HepG2 (cell line): ENCODE measurements around the gene DOHH. TPM values are rescaled to one million over a fixed set of nuclear protein-coding genes. Genes with fewer than 3 reads are reported as not detected.
A peak's percentile ranks its signal among the peaks of the same experiment; 100 is the strongest.

Source experiments
- ATAC-seq: fragments of 200-7000 bp; cut with Tn5 transposase; 3 replicates; pipeline ENCODE4 v1.9.1; 2020; ENCODE audit warnings: mild to moderate bottlenecking, moderate library complexity
- BruUV-seq: library from RNA; stranded (reverse); fragments of 400-500 nt; replicated peaks from 2 replicates; lab custom pipeline; 2021; lab: Mats Ljungman, UMichigan
- CTCF ChIA-PET: fragments of 300-600 bp; formaldehyde crosslinking; extraction: SDS; loops from one replicate; lab custom pipeline; 2021; ENCODE audit warnings: low total read pairs, inconsistent platforms, low intra/inter-chr PET ratio; lab: Yijun Ruan, JAX
- POLR2A ChIA-PET: fragments of 350-600 bp; sonication (Branson Sonifier 250); formaldehyde crosslinking; loops from one replicate; lab custom pipeline; 2020; ENCODE audit warnings: antibody characterized with exemption, inconsistent platforms; lab: Yijun Ruan, JAX
- DNase-seq: peaks from one replicate; pipeline ENCODE4 v3.0.0-alpha.2; 2015; ENCODE audit warnings: low spot score
- FAIRE-seq: peaks from 3 replicates; lab custom pipeline; 2011; peaks lifted over from hg19 to GRCh38; lab: Jason Lieb, UNC
- H2AFZ ChIP-seq: one replicate; pipeline ENCODE4 v1.6.1; 2011; ENCODE audit warnings: low read length, inconsistent platforms
- H3K27ac ChIP-seq: fragments of 300-600 bp; 3 replicates; pipeline ENCODE4 v1.8.0; 2011; ENCODE audit warnings: mixed run types, mild to moderate bottlenecking, mixed read lengths, low read length, inconsistent platforms; ENCODE audit not compliant: insufficient read depth; ENCODE audit errors: extremely low read length
- H3K27me3 ChIP-seq, 2 experiments: fragments of 200-600 bp in 1 of 2; 2 replicates in 1 of 2; 3 replicates in 1 of 2; pipeline versions ENCODE4 v1.6.0 to v1.8.0; 2011; ENCODE audit warnings: low read length in 2 of 2, mild to moderate bottlenecking in 2 of 2, moderate library complexity in 2 of 2, inconsistent platforms in 1 of 2; ENCODE audit not compliant: insufficient read depth in 2 of 2, control insufficient read depth in 1 of 2
- H3K36me3 ChIP-seq, 2 experiments: fragments of 200-600 bp in 1 of 2; replicated peaks in 1 of 2; 2 replicates in 1 of 2; 3 replicates in 1 of 2; pipeline versions ENCODE4 v1.5.1 to v1.8.0; 2011; ENCODE audit warnings: low read length in 2 of 2, inconsistent platforms in 1 of 2; ENCODE audit not compliant: insufficient read depth in 2 of 2, control insufficient read depth in 1 of 2
- H3K4me1 ChIP-seq: 2 replicates; pipeline ENCODE4 v1.5.1; 2012; ENCODE audit warnings: low read length, inconsistent platforms; ENCODE audit not compliant: insufficient read depth
- H3K4me2 ChIP-seq: 2 replicates; pipeline ENCODE4 v1.6.0; 2011; ENCODE audit warnings: low read depth, low read length, inconsistent platforms
- H3K4me3 ChIP-seq, 3 experiments: fragments of 200-600 bp in 1 of 3; sonication (generic), shearing (Covaris generic) in 1 of 3; replicated peaks in 1 of 3; 2 replicates each; pipeline ENCODE4 v1.5.1; 2011 to 2016; ENCODE audit warnings: low read length in 3 of 3, inconsistent platforms in 2 of 3, low read depth in 2 of 3, mild to moderate bottlenecking in 2 of 3, control low read depth in 1 of 3, mixed read lengths in 1 of 3; ENCODE audit not compliant: insufficient read depth in 1 of 3
- H3K79me2 ChIP-seq: one replicate; pipeline ENCODE4 v1.6.1; 2011; ENCODE audit warnings: low read length, inconsistent platforms; ENCODE audit not compliant: insufficient read depth
- H3K9ac ChIP-seq: 2 replicates; pipeline ENCODE4 v1.6.0; 2011; ENCODE audit warnings: mild to moderate bottlenecking, low read depth, low read length, inconsistent platforms; ENCODE audit not compliant: insufficient read depth
- H3K9me3 ChIP-seq: 2 replicates; pipeline ENCODE4 v1.5.1; 2012; ENCODE audit warnings: mild to moderate bottlenecking, low read length
- H4K20me1 ChIP-seq: 2 replicates; pipeline ENCODE4 v1.6.0; 2011; ENCODE audit warnings: inconsistent platforms, mild to moderate bottlenecking, low read length, moderate library complexity; ENCODE audit not compliant: insufficient read depth
- AGO1 ChIP-seq: fragments of 200-400 bp; formaldehyde crosslinking; IDR thresholded peaks from 2 replicates; pipeline ENCODE4 v1.6.1; 2017; ENCODE audit warnings: mild to moderate bottlenecking, low read depth, low read length, moderate library complexity; ENCODE audit not compliant: poor library complexity, severe bottlenecking
- AGO2 ChIP-seq: fragments of 200-400 bp; formaldehyde crosslinking; optimal IDR thresholded peaks from 2 replicates; pipeline ENCODE3; 2017; ENCODE audit warnings: mild to moderate bottlenecking, low read depth, low read length, moderate library complexity
- ETV5 ChIP-seq: IDR thresholded peaks from 2 replicates; pipeline ENCODE4 v1.6.1; 2018; ENCODE audit warnings: missing biosample characterization, missing genetic modification reagents, inconsistent platforms, borderline replicate concordance
- GABPB1 ChIP-seq: IDR thresholded peaks from 2 replicates; pipeline ENCODE4 v1.6.1; 2016; ENCODE audit warnings: mild to moderate bottlenecking, missing genetic modification reagents, moderate library complexity, missing compliant biosample characterization
- HOXA3 ChIP-seq: sonication (generic); formaldehyde crosslinking; IDR thresholded peaks from 2 replicates; pipeline ENCODE4 v1.5.0; 2020; ENCODE audit warnings: missing genetic modification reagents
- ISX ChIP-seq: sonication (generic); formaldehyde crosslinking; conservative IDR thresholded peaks from 2 replicates; pipeline ENCODE4 v1.5.0; 2020; ENCODE audit warnings: missing genetic modification reagents
- KDM1A ChIP-seq: IDR thresholded peaks from 2 replicates; pipeline ENCODE4 v1.6.1; 2016; ENCODE audit warnings: missing compliant biosample characterization
- KDM2A ChIP-seq: sonication (generic); formaldehyde crosslinking; IDR thresholded peaks from 2 replicates; pipeline ENCODE4 v1.4.0; 2020; ENCODE audit warnings: low read depth, missing genetic modification reagents, borderline replicate concordance
- POLR2G ChIP-seq: fragments of 200-400 bp; formaldehyde crosslinking; IDR thresholded peaks from 2 replicates; pipeline ENCODE4 v1.6.1; 2018; ENCODE audit warnings: mild to moderate bottlenecking, low read depth, low read length, moderate library complexity
- RBM22 ChIP-seq: fragments of 200-400 bp; formaldehyde crosslinking; optimal IDR thresholded peaks from 2 replicates; pipeline ENCODE3; 2017; ENCODE audit warnings: mild to moderate bottlenecking, low read length, moderate library complexity
- SMARCC2 ChIP-seq: fragments of 450-650 bp; IDR thresholded peaks from 2 replicates; pipeline ENCODE4 v1.6.1; 2017; ENCODE audit warnings: antibody characterized with exemption, mild to moderate bottlenecking
- ZC3H13 ChIP-seq: sonication (generic); formaldehyde crosslinking; IDR thresholded peaks from 2 replicates; pipeline ENCODE4 v1.8.1; 2023; ENCODE audit warnings: mild to moderate bottlenecking, missing genetic modification reagents, moderate library complexity
- ZMYM3 ChIP-seq: sonication (generic); formaldehyde crosslinking; IDR thresholded peaks from 2 replicates; pipeline ENCODE4 v1.5.1; 2020; ENCODE audit warnings: mild to moderate bottlenecking, missing genetic modification reagents
- ZNF543 ChIP-seq: sonication (generic); formaldehyde crosslinking; IDR thresholded peaks from 2 replicates; pipeline ENCODE4 v1.4.0; 2020; ENCODE audit warnings: mild to moderate bottlenecking, missing genetic modification reagents
- WGBS: methylation state at CpG from one replicate; pipeline ENCODE4 v1.1.6; 2017; ENCODE audit warnings: low lambda C conversion rate; 5-methylcytosine and 5-hydroxymethylcytosine counted together
- in situ Hi-C: cut with HindIII; loops from 2 replicates; pipeline ENCODE4 v1.10.0; 2017; ENCODE audit warnings: low pct_unique_long_range_greater_than_20kb; ENCODE audit not compliant: extremely low pct_ligation_motif_present
- intact Hi-C: fragments of 100-400 bp; cut with micrococcal nuclease; formaldehyde crosslinking; loops from one replicate; pipeline ENCODE4 v1.10.0; 2022; ENCODE audit not compliant: unreplicated experiment
- polyA plus RNA-seq, 8 experiments: library from polyadenylated mRNA; depleted of rRNA in 3 of 8; stranded (reverse) in 7 of 8; unstranded in 1 of 8; fragments of >200 nt; fragmentation: Illumina TruSeq in 4 of 8; extraction: Trizol in 4 of 8; gene quantifications; 2 replicates each; pipeline versions ENCODE4 v1.2.1 to v1.2.3, GENCODE V29; 2011 to 2016; ENCODE audit warnings: low read depth in 4 of 8, missing spikeins in 1 of 8, mixed read lengths in 1 of 8; ENCODE audit not compliant: insufficient read depth in 1 of 8
- total RNA-seq, 5 experiments: library from RNA; depleted of rRNA; stranded (reverse); fragments of >200 nt; fragmentation: Illumina TruSeq; extraction: Trizol; gene quantifications; 2 replicates each; pipeline ENCODE4 v1.2.3, GENCODE V29; 2016; ENCODE audit warnings: low read depth in 1 of 5
- TF ChIP-seq, protein P1 (sequence below): IDR thresholded peaks from 2 replicates; pipeline ENCODE4 v1.6.1; 2016

DOHH gene
- total and polyA plus RNA-seq, 2 of the 13 experiments (the other 11 are each of a cell fraction or from before 2014, with no cell fraction given) = 3.5 to 13.7 TPM

DNA sequence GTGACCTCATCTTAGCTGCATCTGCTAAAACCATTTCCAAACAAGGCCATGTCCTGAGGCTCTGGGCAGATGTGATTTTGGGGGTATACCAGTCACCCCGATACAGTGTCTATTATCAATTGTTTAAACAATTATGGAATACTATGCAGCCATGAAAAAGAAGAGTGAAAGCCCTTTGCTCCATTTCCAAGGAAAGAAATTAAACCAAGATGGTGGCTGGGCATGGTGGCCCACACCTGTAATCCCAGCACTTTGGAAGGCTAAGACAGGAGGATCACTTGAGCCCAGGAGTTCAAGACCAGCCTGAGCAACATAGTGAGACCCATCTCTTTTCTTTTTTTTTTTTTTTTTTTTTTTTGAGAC lies 39.3 kb upstream of the DOHH start:
- no peak overlapping the region for H3K4me3 ChIP-seq
- ATAC-seq = no peak
- TF ChIP-seq, protein P1, sequence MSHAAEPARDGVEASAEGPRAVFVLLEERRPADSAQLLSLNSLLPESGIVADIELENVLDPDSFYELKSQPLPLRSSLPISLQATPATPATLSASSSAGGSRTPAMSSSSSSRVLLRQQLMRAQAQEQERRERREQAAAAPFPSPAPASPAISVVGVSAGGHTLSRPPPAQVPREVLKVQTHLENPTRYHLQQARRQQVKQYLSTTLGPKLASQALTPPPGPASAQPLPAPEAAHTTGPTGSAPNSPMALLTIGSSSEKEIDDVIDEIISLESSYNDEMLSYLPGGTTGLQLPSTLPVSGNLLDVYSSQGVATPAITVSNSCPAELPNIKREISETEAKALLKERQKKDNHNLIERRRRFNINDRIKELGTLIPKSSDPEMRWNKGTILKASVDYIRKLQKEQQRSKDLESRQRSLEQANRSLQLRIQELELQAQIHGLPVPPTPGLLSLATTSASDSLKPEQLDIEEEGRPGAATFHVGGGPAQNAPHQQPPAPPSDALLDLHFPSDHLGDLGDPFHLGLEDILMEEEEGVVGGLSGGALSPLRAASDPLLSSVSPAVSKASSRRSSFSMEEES = no peak
- TF ChIP-seq ZMYM3 (peak; percentile 58; the same call in 1 of the 2 replicates), KDM1A (0 out of 2 replicates have a peak, but pooled peaks have one; percentile 28)
- TF ChIP-seq, all 625 proteins: peak for 2
- intact Hi-C loops = no loop called here
- no peak overlapping the region for H3K27ac ChIP-seq
- H2AFZ ChIP-seq = no peak overlapping the region
- CTCF ChIA-PET = no interaction called here
- no peaks in the 10 kb centered on the region for H3K4me1 ChIP-seq
- BruUV-seq = TSS peak; percentile 46
- no peaks in the 10 kb centered on the region for H3K9me3 ChIP-seq
- WGBS = 100% methylated on average over 1 of the region's 1 CpG
- H3K79me2 ChIP-seq = no peaks in the 10 kb centered on the region
- no peak overlapping the region for H3K4me2 ChIP-seq
- FAIRE-seq = no peak
- peaks cover 5 to 10% of the 10 kb centered on the region in 2 experiments; a peak in 3 of 5 replicates for H3K36me3 ChIP-seq
- no peak overlapping the region for H3K9ac ChIP-seq
- POLR2A ChIA-PET = no interaction called here
- in situ Hi-C loops = no loop called here
- H4K20me1 ChIP-seq = no peaks in the 10 kb centered on the region; the same call in 1 of the 2 replicates
- no peak for DNase-seq
- H3K27me3 ChIP-seq = no peaks in the 10 kb centered on the region

DNA sequence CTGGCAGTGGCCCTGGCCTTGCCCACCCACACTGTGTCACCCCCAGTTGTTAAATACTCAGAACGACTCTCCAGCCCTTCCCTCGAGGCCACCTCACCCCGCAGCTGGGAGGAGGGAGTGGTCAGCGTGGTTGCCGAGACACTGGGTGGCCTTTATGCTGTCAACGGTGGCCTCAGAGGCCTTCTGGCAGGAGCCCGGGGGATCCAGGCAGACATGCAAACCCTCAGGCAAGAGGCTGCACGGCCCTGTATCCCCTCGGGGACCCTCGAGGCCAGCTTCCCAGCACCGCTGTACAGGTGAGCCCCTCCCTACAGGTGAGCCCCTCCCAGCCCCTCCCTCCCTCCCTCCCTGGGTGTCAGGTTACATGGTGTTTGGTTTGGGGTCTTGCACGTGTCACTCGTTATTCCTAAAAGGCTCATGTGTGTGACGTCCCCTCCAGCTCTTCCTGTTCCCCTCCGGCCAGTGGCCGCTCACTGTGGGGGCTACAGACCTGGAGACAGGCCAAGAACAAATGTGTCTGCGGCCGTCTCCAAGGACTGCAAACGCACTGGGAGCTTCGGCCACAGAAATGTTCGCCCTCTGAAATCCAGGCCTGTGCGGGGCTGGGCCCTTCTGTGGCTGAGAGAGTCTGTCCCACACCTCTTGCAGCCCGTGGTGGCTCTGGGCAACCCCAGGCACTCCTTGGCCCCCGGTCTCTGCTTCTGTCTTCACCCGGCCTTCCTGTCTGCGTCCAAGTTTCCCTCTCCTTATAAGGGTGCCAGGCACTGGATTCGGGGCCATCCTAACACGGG lies 38.7 kb upstream of the DOHH start, which contains the start of gene TEKTIP1:
TEKTIP1 (plus strand) TSS at position 210 of the 791 bp plus-strand sequence; CDS start at position 214, 4 bp downstream.
- CTCF ChIA-PET = no interaction called here
- no peak within 1 kb of the TSS for H3K4me2 ChIP-seq
- 70% methylated on average over 11 of the region's 28 CpGs for WGBS
- H3K27me3 ChIP-seq = no peaks in the 10 kb centered on the region
- H3K9me3 ChIP-seq = no peaks in the 10 kb centered on the region
- ATAC-seq = peak; percentile 13
- TF ChIP-seq RBM22 = peak; percentile 58
- peak; percentile 94 for TF ChIP-seq AGO2
- TF ChIP-seq AGO1 = peak; percentile 92
- TF ChIP-seq ISX (CRISPR knock-in tag) = no peak
- TF ChIP-seq GABPB1 (CRISPR knock-in tag) = 0 out of 2 replicates have a peak, but pooled peaks have one; percentile 1
- TF ChIP-seq KDM2A (CRISPR knock-in tag) = peak; percentile 4; the same call in 1 of the 2 replicates
- TF ChIP-seq SMARCC2 = no peak
- no peak for TF ChIP-seq ETV5
- no peak for TF ChIP-seq ZNF543 (CRISPR knock-in tag)
- peak; percentile 58 for TF ChIP-seq POLR2G
- no peak for TF ChIP-seq HOXA3 (CRISPR knock-in tag)
- TF ChIP-seq ZC3H13 (CRISPR knock-in tag) = 0 out of 2 replicates have a peak, but pooled peaks have one; percentile 47
- POLR2A ChIA-PET = no interaction called here
- FAIRE-seq = no peak
- H4K20me1 ChIP-seq = no peaks in the 10 kb centered on the region; the same call in 1 of the 2 replicates
- BruUV-seq = no TSS peak
- in situ Hi-C loops = no loop called here
- no peak within 1 kb of the TSS for H2AFZ ChIP-seq
- intact Hi-C loops = no loop called here
- no peak within 1 kb of the TSS for H3K27ac ChIP-seq
- H3K79me2 ChIP-seq = no peaks in the 10 kb centered on the region
- no peak for DNase-seq
- no peaks in the 10 kb centered on the region for H3K4me1 ChIP-seq
- H3K9ac ChIP-seq = no peak within 1 kb of the TSS
- peaks cover 2 to 10% of the 10 kb centered on the region in 2 experiments; a peak in 3 of 5 replicates for H3K36me3 ChIP-seq
- no peak within 1 kb of the TSS for H3K4me3 ChIP-seq
